ENCODE measurements around the gene DCAF11. TPM values are rescaled to one million over a fixed set of nuclear protein-coding genes. Genes with fewer than 3 reads are reported as not detected.

Gene DCAF11
- total RNA-seq, 1 experiment from 2014 or later, result 48.8 TPM

GRCh38 chr14:24086193-24086955 lies 28.2 kb upstream of the DCAF11 start:
- no peak overlapping the region for H3K4me3 Mint-ChIP-seq (ENCODE audit: unreplicated experiment)
- peaks cover 12% of the 10 kb centered on the region for H3K27me3 Mint-ChIP-seq (ENCODE audit: insufficient read depth, unreplicated experiment)
- BruUV-seq (replicated peaks), result no TSS peak
- H3K27ac Mint-ChIP-seq (ENCODE audit: low read depth, unreplicated experiment), result no peak overlapping the region
- POLR2A ChIA-PET, result interaction anchor here (0.7 to 1.0 kb wide), 2 partner anchors 10 to 29 kb away, joined by 3 to 4 read pairs; partner anchors contain the start of genes DCAF11 and NRL
- no peak for TF ChIP-seq CTCF (IDR thresholded peaks at IDR 0.05; ENCODE audit: unreplicated experiment)
- no peak for DNase-seq (ENCODE audit: unreplicated experiment)
- H3K36me3 Mint-ChIP-seq (ENCODE audit: insufficient read depth, unreplicated experiment), result peaks cover 11% of the 10 kb centered on the region
- intact Hi-C loops (cut with micrococcal nuclease), result no loop called here
- CTCF ChIA-PET, result interaction anchor here (0.6 to 2.0 kb wide), 4 partner anchors 14 to 29 kb away, joined by 3 to 6 read pairs (median 4); no protein-coding TSS in a partner anchor
- no peaks in the 10 kb centered on the region for H3K4me1 Mint-ChIP-seq (ENCODE audit: insufficient read depth, unreplicated experiment)
- H3K9me3 Mint-ChIP-seq (ENCODE audit: unreplicated experiment), result no peaks in the 10 kb centered on the region

GRCh38 chr14:24087004-24087403 lies 27.6 kb upstream of the DCAF11 start:
- Mint-ChIP-seq H3K4me3 (ENCODE audit: unreplicated experiment) (no peak overlapping the region), H3K27ac (ENCODE audit: low read depth, unreplicated experiment) (no peak overlapping the region), H3K4me1 (ENCODE audit: insufficient read depth, unreplicated experiment) (no peaks in the 10 kb centered on the region), H3K9me3 (ENCODE audit: unreplicated experiment) (no peaks in the 10 kb centered on the region), H3K36me3 (ENCODE audit: insufficient read depth, unreplicated experiment) (peaks cover 11% of the 10 kb centered on the region), H3K27me3 (ENCODE audit: insufficient read depth, unreplicated experiment) (peaks cover 8% of the 10 kb centered on the region)
- intact Hi-C loops (cut with micrococcal nuclease), result no loop called here
- DNase-seq (ENCODE audit: unreplicated experiment), result no peak
- ChIA-PET CTCF (interaction anchor here (0.6 kb wide), 1 partner anchor 30 kb away, joined by 5 read pairs; no protein-coding TSS in a partner anchor), POLR2A (interaction anchor here (0.7 kb wide), 1 partner anchor 9 kb away, joined by 3 read pairs; no protein-coding TSS in a partner anchor)
- TF ChIP-seq CTCF (IDR thresholded peaks at IDR 0.05; ENCODE audit: unreplicated experiment), result no peak
- BruUV-seq (replicated peaks), result no TSS peak

GRCh38 chr14:24088095-24088494 lies 26.5 kb upstream of the DCAF11 start:
- CTCF ChIA-PET, result interaction anchor here (0.8 to 11.2 kb wide), 4 partner anchors 9 to 111 kb away, joined by 4 to 272 read pairs (median 5); no protein-coding TSS in a partner anchor
- H3K9me3 Mint-ChIP-seq (ENCODE audit: unreplicated experiment), result no peaks in the 10 kb centered on the region
- intact Hi-C loops (cut with micrococcal nuclease), result no loop called here

More at GRCh38 chr14:24088095-24088494, 26.5 kb upstream of the DCAF11 start:
- no peak overlapping the region for H3K4me3 Mint-ChIP-seq (ENCODE audit: unreplicated experiment)
- H3K27ac Mint-ChIP-seq (ENCODE audit: low read depth, unreplicated experiment), result no peak overlapping the region
- no peak for DNase-seq (ENCODE audit: unreplicated experiment)
- H3K4me1 Mint-ChIP-seq (ENCODE audit: insufficient read depth, unreplicated experiment), result no peaks in the 10 kb centered on the region
- no peak for TF ChIP-seq CTCF (IDR thresholded peaks at IDR 0.05; ENCODE audit: unreplicated experiment)
- H3K27me3 Mint-ChIP-seq (ENCODE audit: insufficient read depth, unreplicated experiment), result no peaks in the 10 kb centered on the region
- no TSS peak for BruUV-seq (replicated peaks)
- peaks cover 11% of the 10 kb centered on the region for H3K36me3 Mint-ChIP-seq (ENCODE audit: insufficient read depth, unreplicated experiment)
- POLR2A ChIA-PET, result no interaction called here
